ENCODE data around the gene IFNA21.
A peak's percentile ranks its signal among the peaks of the same experiment; 100 is the strongest.
"Not testable (repeated sequence)": the region's sequence is repeated elsewhere in the genome, so short reads cannot be mapped to it uniquely, and the experiment has no call there.

IFNA21 gene

DNA sequence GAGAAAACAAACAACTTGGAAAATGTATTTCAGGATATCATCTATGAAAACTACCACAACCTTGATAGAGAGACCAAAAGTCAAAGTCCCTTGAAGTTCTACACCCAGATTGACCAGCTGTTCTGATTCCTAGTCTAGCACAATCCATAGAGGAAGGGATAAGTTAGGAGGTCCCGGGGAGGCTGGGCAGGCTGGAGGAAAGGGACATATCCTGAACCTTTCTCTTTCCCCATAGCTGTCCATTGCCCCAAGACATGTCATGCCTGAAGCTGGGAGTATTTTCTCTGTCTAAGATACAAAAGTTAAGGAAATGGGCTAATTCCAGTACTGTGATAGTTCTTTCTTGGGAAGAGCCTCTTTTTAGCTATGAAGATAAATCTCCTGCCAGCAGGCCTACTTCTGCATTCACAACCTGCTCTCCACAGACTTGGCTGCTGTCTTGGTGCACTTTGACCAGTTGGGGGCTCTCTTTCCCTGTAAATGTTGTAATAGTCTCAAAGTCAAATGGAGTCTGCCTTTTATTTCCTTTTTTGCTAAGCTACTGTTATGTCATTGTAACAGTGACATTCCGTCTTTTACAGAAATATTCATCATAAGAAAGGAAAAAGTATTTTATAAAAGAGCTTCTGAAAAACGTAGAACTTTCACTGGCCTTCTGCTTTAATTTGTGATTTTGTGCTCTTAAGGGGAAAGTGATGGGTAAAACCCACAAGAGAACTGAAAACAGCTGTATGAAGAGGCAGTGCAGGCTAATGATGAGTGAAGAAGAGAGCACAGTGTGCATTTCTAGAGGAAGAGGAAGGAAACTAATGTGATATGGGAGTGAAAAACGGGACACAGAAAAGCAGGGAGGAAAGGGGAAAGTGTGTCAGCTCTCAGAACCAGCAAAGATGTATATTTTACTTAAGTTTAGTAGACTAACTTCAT lies 16.6 kb upstream of the IFNA21 start:
- H3K4me3 ChIP-seq (ENCODE audit: insufficient read length, low read depth); H3K27me3 ChIP-seq (ENCODE audit: insufficient read depth, insufficient read length); H3K4me1 ChIP-seq (ENCODE audit: insufficient read depth, insufficient read length); H3K9me3 ChIP-seq (ENCODE audit: insufficient read depth, low read length); H3K36me3 ChIP-seq (ENCODE audit: insufficient read depth, insufficient read length, low read length); H3K9ac ChIP-seq (ENCODE audit: insufficient read length, low read depth): not testable (repeated sequence)
- DNase-seq (ENCODE audit: low read depth, low spot score) = peak; percentile 8

DNA sequence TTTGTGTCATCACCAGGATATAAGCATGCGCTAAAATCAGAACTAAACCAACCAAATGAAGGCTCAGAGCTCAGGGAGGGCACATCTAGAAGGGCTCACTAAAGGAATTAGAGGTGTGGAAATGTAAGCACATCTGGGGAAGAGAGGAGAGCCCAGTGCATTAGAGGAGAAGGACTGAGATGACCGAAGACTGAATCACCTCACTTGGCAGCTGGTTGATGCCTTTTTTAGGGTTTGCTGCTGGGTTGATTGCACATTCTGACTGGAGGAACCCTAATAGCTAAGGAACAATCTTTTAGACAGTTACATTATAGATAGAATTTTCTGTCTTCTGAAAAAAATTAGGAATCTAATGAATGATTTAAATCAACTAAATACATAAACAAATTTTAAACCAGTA lies 8.2 kb upstream of the IFNA21 start:
- Histone ChIP-seq H3K4me3 (ENCODE audit: insufficient read length, low read depth) (no peak overlapping the region), H3K9me3 (ENCODE audit: insufficient read depth, low read length) (no peaks in the 10 kb centered on the region), H3K27me3 (ENCODE audit: insufficient read depth, insufficient read length) (no peaks in the 10 kb centered on the region), H3K9ac (ENCODE audit: insufficient read length, low read depth) (no peak overlapping the region), H3K36me3 (ENCODE audit: insufficient read depth, insufficient read length, low read length) (no peaks in the 10 kb centered on the region), H3K4me1 (ENCODE audit: insufficient read depth, insufficient read length) (no peaks in the 10 kb centered on the region)
- no peak for DNase-seq (ENCODE audit: low read depth, low spot score)
- TF ChIP-seq ZNF274 (IDR thresholded peaks at IDR 0.05; ENCODE audit: low read depth, low read length) (no peak), SUZ12 (IDR thresholded peaks at IDR 0.05; ENCODE audit: extremely low read depth, insufficient read depth, insufficient read length) (no peak)

DNA sequence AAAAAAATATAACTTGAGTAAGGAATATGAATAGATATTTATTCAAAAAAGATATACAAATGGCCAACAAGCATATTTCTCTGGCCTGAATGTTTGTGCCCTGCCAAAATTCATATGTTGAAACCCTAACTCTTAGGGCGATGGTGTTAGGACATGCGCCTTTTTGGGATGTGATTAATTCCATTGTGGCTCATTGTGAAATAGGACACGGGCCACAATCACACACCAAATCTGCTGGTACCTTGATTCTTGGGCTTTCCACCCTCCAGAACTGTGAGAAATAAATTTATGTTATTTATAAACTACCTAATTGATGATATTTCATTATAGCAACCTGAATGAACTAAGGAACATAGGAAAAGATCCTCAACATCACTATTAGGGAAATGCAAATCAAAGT lies 5.7 kb upstream of the IFNA21 start:
- no peaks in the 10 kb centered on the region for H3K27me3 ChIP-seq (ENCODE audit: insufficient read depth, insufficient read length)
- H3K9ac ChIP-seq (ENCODE audit: insufficient read length, low read depth) = no peak overlapping the region
- DNase-seq (ENCODE audit: low read depth, low spot score) = no peak
- H3K36me3 ChIP-seq (ENCODE audit: insufficient read depth, insufficient read length, low read length) = no peaks in the 10 kb centered on the region
- TF ChIP-seq SUZ12 (IDR thresholded peaks at IDR 0.05; ENCODE audit: extremely low read depth, insufficient read depth, insufficient read length) (no peak), YY1 (IDR thresholded peaks at IDR 0.05; ENCODE audit: insufficient read depth, insufficient read length) (no peak), ZNF274 (IDR thresholded peaks at IDR 0.05; ENCODE audit: low read depth, low read length) (no peak)
- no peak overlapping the region for H3K4me3 ChIP-seq (ENCODE audit: insufficient read length, low read depth)
- H3K4me1 ChIP-seq (ENCODE audit: insufficient read depth, insufficient read length) = no peaks in the 10 kb centered on the region
- H3K9me3 ChIP-seq (ENCODE audit: insufficient read depth, low read length) = no peaks in the 10 kb centered on the region

DNA sequence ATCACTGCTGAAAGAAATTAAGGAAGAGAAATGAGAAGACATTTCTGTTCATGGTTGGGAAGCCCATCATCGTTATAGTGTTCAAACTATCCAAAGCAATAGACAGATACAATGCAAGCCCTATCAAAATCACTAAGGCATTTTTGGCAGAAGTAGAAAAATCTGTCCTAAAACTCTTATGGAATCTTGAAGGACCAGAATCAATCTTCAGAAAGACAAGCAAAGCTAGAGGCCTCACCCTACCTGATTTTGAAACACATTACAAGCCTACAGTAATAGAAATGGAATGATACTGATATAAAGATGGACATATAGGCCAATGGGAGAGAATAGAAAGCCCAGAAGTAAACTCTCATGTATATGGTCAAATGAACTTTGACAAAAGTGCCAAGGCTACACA lies 4.9 kb upstream of the IFNA21 start:
- Histone ChIP-seq H3K4me3 (ENCODE audit: insufficient read length, low read depth) (no peak overlapping the region), H3K9ac (ENCODE audit: insufficient read length, low read depth) (no peak overlapping the region), H3K9me3 (ENCODE audit: insufficient read depth, low read length) (no peaks in the 10 kb centered on the region), H3K36me3 (ENCODE audit: insufficient read depth, insufficient read length, low read length) (no peaks in the 10 kb centered on the region), H3K27me3 (ENCODE audit: insufficient read depth, insufficient read length) (no peaks in the 10 kb centered on the region), H3K4me1 (ENCODE audit: insufficient read depth, insufficient read length) (no peaks in the 10 kb centered on the region)
- DNase-seq (ENCODE audit: low read depth, low spot score) = no peak
- TF ChIP-seq YY1 (IDR thresholded peaks at IDR 0.05; ENCODE audit: insufficient read depth, insufficient read length) = no peak
- no peak for TF ChIP-seq SUZ12 (IDR thresholded peaks at IDR 0.05; ENCODE audit: extremely low read depth, insufficient read depth, insufficient read length)
- TF ChIP-seq ZNF274 (IDR thresholded peaks at IDR 0.05; ENCODE audit: low read depth, low read length) = no peak

DNA sequence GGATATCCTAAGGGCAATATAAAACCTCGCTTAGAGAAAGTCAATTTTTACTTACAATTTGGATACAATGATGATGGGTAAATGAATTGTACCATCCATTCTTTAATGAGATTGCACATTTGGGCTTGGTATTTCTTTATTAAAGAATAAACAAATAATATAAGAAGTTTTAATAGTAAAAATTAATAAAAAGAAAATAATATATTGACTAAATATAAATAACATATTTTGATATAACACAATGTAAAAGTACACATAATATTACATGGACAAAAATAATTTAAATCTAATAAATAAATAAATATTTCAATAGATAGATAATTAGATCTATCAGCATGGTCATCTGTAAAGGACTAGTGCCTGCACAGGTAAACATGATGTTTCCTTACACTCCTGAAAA lies 944 bp downstream of the IFNA21 start:
- Histone ChIP-seq H3K4me1 (ENCODE audit: insufficient read depth, insufficient read length) (no peaks in the 10 kb centered on the region), H3K27me3 (ENCODE audit: insufficient read depth, insufficient read length) (no peaks in the 10 kb centered on the region), H3K9me3 (ENCODE audit: insufficient read depth, low read length) (no peaks in the 10 kb centered on the region), H3K36me3 (ENCODE audit: insufficient read depth, insufficient read length, low read length) (no peaks in the 10 kb centered on the region), H3K9ac (ENCODE audit: insufficient read length, low read depth) (no peak overlapping the region), H3K4me3 (ENCODE audit: insufficient read length, low read depth) (no peak overlapping the region)
- TF ChIP-seq ZNF274 (IDR thresholded peaks at IDR 0.05; ENCODE audit: low read depth, low read length) (no peak), YY1 (IDR thresholded peaks at IDR 0.05; ENCODE audit: insufficient read depth, insufficient read length) (no peak), SUZ12 (IDR thresholded peaks at IDR 0.05; ENCODE audit: extremely low read depth, insufficient read depth, insufficient read length) (no peak)
- no peak for DNase-seq (ENCODE audit: low read depth, low spot score)

DNA sequence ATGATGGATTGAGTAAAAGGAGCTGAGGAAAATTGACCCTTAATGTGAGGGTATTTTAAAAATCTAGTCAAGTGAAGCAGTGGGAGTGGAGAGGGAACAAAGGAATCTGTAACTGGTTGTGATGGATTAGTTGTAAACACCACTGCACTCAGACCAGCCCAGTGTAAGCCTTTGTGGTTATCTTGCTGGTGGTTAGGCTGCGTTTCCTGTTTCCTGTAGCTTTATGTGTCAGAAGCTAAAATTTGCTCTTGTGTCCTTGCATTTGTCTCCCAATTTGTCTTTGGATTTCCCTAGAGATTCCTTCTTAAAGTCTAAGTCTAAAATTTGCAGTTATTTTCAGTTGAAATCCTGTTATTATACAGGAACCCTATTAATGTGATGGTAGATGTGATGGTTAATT lies 6.3 kb downstream of the IFNA21 start:
- no peak for DNase-seq (ENCODE audit: low read depth, low spot score)
- H3K9me3 ChIP-seq (ENCODE audit: insufficient read depth, low read length) = no peaks in the 10 kb centered on the region
- no peaks in the 10 kb centered on the region for H3K4me1 ChIP-seq (ENCODE audit: insufficient read depth, insufficient read length)
- TF ChIP-seq YY1 (IDR thresholded peaks at IDR 0.05; ENCODE audit: insufficient read depth, insufficient read length) (no peak), ZNF274 (IDR thresholded peaks at IDR 0.05; ENCODE audit: low read depth, low read length) (no peak), SUZ12 (IDR thresholded peaks at IDR 0.05; ENCODE audit: extremely low read depth, insufficient read depth, insufficient read length) (no peak)
- H3K4me3 ChIP-seq (ENCODE audit: insufficient read length, low read depth) = no peak overlapping the region
- H3K36me3 ChIP-seq (ENCODE audit: insufficient read depth, insufficient read length, low read length) = no peaks in the 10 kb centered on the region
- H3K9ac ChIP-seq (ENCODE audit: insufficient read length, low read depth) = no peak overlapping the region
- no peaks in the 10 kb centered on the region for H3K27me3 ChIP-seq (ENCODE audit: insufficient read depth, insufficient read length)

DNA sequence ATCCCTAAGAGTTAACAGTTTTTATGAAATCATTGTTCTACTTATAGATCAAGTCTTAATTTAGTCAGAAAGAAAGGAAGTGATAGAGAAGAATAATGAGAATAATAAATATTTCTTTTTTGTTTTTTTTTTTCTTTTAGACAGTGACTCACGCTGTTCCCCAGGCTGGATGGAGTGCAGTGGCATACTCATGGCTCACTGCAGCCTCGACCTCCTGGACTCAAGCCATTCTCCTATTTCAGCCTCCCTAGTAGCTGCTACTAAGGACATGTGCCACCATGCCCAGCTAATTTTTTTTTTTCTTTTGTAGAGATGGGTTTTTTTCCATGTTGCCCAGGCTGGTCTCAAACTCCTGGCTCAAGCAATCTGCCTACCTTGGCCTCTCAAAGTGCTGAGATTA lies 11.0 kb downstream of the IFNA21 start:
- TF ChIP-seq YY1 (IDR thresholded peaks at IDR 0.05; ENCODE audit: insufficient read depth, insufficient read length) = no peak
- TF ChIP-seq ZNF274 (IDR thresholded peaks at IDR 0.05; ENCODE audit: low read depth, low read length) = no peak
- TF ChIP-seq SUZ12 (IDR thresholded peaks at IDR 0.05; ENCODE audit: extremely low read depth, insufficient read depth, insufficient read length) = no peak
- Histone ChIP-seq H3K4me1 (ENCODE audit: insufficient read depth, insufficient read length) (no peaks in the 10 kb centered on the region), H3K9me3 (ENCODE audit: insufficient read depth, low read length) (no peaks in the 10 kb centered on the region), H3K27me3 (ENCODE audit: insufficient read depth, insufficient read length) (no peaks in the 10 kb centered on the region), H3K4me3 (ENCODE audit: insufficient read length, low read depth) (no peak overlapping the region), H3K9ac (ENCODE audit: insufficient read length, low read depth) (no peak overlapping the region), H3K36me3 (ENCODE audit: insufficient read depth, insufficient read length, low read length) (no peaks in the 10 kb centered on the region)
- no peak for DNase-seq (ENCODE audit: low read depth, low spot score)

All from NT2/D1 (cell line).